ENCODE measurements around the gene ZNF26. TPM values are rescaled to one million over a fixed set of nuclear protein-coding genes. Genes with fewer than 3 reads are reported as not detected.

ZNF26 gene
- polyA plus RNA-seq, 5 donors, result 13.4 to 18.0 (median 15.0) TPM

DNA sequence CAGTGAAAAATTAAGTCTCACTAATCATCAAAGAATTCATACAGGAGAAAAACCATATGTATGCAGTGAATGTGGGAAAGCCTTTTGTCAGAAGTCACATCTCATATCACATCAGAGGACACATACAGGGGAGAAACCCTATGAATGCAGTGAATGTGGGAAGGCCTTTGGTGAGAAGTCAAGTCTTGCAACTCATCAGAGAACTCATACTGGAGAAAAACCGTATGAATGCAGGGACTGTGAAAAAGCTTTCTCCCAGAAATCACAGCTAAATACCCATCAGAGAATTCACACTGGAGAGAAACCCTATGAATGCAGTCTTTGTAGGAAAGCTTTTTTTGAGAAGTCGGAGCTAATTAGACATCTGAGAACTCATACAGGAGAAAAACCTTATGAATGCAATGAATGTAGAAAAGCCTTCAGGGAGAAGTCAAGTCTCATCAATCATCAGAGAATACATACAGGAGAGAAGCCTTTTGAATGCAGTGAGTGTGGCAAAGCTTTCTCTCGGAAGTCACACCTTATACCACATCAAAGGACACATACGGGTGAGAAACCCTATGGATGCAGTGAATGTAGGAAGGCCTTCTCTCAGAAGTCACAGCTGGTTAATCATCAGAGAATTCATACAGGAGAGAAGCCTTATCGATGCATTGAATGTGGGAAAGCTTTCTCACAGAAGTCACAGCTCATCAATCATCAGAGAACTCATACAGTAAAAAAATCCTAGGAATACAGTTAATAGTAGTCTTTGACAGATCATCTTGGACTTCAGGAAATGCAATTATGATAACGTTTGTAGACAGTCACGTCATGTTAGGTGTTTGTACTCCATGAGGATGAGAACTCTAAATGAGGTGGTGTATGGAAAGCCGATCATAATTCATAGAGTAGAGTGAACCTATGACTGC, 72.3 kb downstream of the ZNF26 start:
- no peak for DNase-seq

- no peak for DNase-seq
Measured at GRCh38 chr12:133061954-133062353, 75.8 kb downstream of the ZNF26 start.

- no peak for DNase-seq
Measured at GRCh38 chr12:133063556-133063955, 77.4 kb downstream of the ZNF26 start.

DNA sequence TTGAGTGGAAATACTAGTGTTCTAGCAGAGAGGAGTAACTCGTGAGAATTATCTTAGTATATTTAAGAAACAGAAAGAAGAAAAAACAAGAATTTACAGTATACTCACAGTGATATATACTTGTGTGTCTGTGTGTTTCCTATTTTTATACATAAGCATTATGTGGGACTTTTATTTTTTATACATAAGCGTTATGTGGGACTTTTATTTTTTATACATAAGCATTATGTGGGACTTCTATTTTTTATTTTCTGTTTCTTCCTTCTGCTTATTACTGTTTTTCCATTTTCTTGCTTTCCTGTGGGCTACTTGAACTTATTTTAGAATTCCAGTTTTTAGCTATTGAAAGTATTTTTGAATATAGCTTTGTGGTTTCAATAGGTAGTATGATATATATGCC, 87.7 kb downstream of the ZNF26 start:
- no peak for DNase-seq

Other genes with a start within 250 kb of the ZNF26 start
- 10 to 100 TPM; 64.1 to 84.7 (median 75.1) TPM for gene ANKLE2, start 224.5 kb upstream of the ZNF26 start, polyA plus RNA-seq (ENCODE audit: insufficient read depth in 1 of 5, insufficient read length in 5 of 5, low replicate concordance in 1 of 5)
- 10 to 100 TPM; 27.9 to 50.0 (median 37.5) TPM for gene GOLGA3, start 157.5 kb upstream of the ZNF26 start, polyA plus RNA-seq (ENCODE audit: insufficient read depth in 1 of 5, insufficient read length in 5 of 5, low replicate concordance in 1 of 5)
- gene CHFR, start 98.8 kb upstream of the ZNF26 start, polyA plus RNA-seq (ENCODE audit: insufficient read depth in 1 of 5, insufficient read length in 5 of 5, low replicate concordance in 1 of 5), result 10 to 100 TPM; 22.4 to 26.3 (median 24.1) TPM
- 10 to 100 TPM; 15.7 to 30.3 (median 23.7) TPM for gene ZNF605, start 30.1 kb upstream of the ZNF26 start, polyA plus RNA-seq (ENCODE audit: insufficient read depth in 1 of 5, insufficient read length in 5 of 5, low replicate concordance in 1 of 5)
- gene ZNF84, start 51.1 kb downstream of the ZNF26 start, polyA plus RNA-seq (ENCODE audit: insufficient read depth in 1 of 5, insufficient read length in 5 of 5, low replicate concordance in 1 of 5), result 10 to 100 TPM; 44.5 to 93.7 (median 75.6) TPM
- gene ZNF140, start 94.6 kb downstream of the ZNF26 start, polyA plus RNA-seq (ENCODE audit: insufficient read depth in 1 of 5, insufficient read length in 5 of 5, low replicate concordance in 1 of 5), result 10 to 100 TPM; 31.8 to 50.0 (median 39.5) TPM
- 1 to 10 TPM; 3.7 to 8.4 (median 8.1) TPM for gene ZNF891, start 143.9 kb downstream of the ZNF26 start, polyA plus RNA-seq (ENCODE audit: insufficient read depth in 1 of 5, insufficient read length in 5 of 5, low replicate concordance in 1 of 5)
- 10 to 100 TPM; 24.9 to 38.9 (median 32.9) TPM for gene ZNF10, start 144.3 kb downstream of the ZNF26 start, polyA plus RNA-seq (ENCODE audit: insufficient read depth in 1 of 5, insufficient read length in 5 of 5, low replicate concordance in 1 of 5)
- 10 to 100 TPM; 17.0 to 37.0 (median 27.4) TPM for gene ZNF268, start 195.1 kb downstream of the ZNF26 start, polyA plus RNA-seq (ENCODE audit: insufficient read depth in 1 of 5, insufficient read length in 5 of 5, low replicate concordance in 1 of 5)
- not detected for gene ANHX, start 249.5 kb downstream of the ZNF26 start, polyA plus RNA-seq (ENCODE audit: insufficient read depth in 1 of 5, insufficient read length in 5 of 5, low replicate concordance in 1 of 5)